ENCODE measurements around the gene IGFBP3.
"Not testable (repeated sequence)": the region's sequence is repeated elsewhere in the genome, so short reads cannot be mapped to it uniquely, and the experiment has no call there.

IGFBP3 gene, protein sequence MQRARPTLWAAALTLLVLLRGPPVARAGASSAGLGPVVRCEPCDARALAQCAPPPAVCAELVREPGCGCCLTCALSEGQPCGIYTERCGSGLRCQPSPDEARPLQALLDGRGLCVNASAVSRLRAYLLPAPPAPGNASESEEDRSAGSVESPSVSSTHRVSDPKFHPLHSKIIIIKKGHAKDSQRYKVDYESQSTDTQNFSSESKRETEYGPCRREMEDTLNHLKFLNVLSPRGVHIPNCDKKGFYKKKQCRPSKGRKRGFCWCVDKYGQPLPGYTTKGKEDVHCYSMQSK

GRCh38 chr7:45920502-45921380 lies at the start of gene IGFBP3:
IGFBP3 (minus strand) TSS chr7:45921272; CDS start chr7:45921140, 132 bp downstream.
- no peak for DNase-seq

GRCh38 chr7:45970454-45970853 lies 49.4 kb upstream of the IGFBP3 start:
- no peak for DNase-seq

DNA sequence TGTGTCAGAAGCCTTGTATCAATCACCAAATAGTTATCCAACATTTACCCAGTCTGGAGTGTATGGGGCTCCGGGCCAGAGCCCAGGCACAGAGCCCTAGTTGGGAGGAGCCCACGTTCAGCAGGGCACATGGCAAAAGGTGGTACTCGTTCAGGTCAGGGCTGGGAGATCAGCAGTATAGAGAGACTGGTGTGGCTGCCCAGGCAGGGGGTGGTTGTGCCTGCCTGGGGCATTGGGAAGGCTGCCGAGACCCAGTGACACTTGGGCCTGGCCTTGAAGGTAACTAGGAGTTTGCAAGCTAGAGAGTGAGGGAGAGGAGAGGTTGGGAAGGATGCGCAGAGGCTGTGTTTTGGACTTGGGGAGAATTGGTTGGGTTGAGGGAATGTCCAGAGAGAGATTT lies 48.9 kb upstream of the IGFBP3 start:
- no peak for DNase-seq

- no peak for DNase-seq
These were observed 47.9 kb upstream of the IGFBP3 start for GRCh38 chr7:45968856-45969541.

GRCh38 chr7:45968312-45968711 lies 47.2 kb upstream of the IGFBP3 start:
- DNase-seq = no peak

- DNase-seq = no peak
These were observed 46.6 kb upstream of the IGFBP3 start for GRCh38 chr7:45967591-45968157.

- no peak for DNase-seq
These were observed 41.8 kb upstream of the IGFBP3 start for GRCh38 chr7:45962861-45963260.

DNA sequence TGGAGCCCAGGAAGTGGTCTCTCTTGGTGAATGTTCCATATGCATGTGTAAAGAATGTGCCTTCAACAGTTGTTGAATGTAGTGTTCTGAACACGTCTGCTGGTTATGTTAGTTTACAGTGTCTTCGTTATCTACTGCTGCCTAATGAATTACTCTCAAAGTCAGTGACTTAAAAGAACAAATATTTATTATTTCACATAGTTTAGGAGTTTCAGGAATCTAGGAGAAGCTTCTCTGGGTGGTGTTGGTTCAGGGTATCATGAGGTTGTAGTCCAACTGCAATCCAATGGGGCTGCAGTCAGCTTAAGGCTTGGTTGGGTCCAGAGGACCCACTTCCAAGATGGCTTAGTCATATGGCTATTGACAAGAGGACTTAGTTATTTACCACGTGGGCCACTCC lies 36.6 kb upstream of the IGFBP3 start:
- no peak for DNase-seq

GRCh38 chr7:45955286-45955685 lies 34.2 kb upstream of the IGFBP3 start:
- no peak for DNase-seq

GRCh38 chr7:45953055-45953454 lies 32.0 kb upstream of the IGFBP3 start:
- not testable (repeated sequence) for DNase-seq

GRCh38 chr7:45944058-45944457 lies 23.0 kb upstream of the IGFBP3 start:
- no peak for DNase-seq

DNA sequence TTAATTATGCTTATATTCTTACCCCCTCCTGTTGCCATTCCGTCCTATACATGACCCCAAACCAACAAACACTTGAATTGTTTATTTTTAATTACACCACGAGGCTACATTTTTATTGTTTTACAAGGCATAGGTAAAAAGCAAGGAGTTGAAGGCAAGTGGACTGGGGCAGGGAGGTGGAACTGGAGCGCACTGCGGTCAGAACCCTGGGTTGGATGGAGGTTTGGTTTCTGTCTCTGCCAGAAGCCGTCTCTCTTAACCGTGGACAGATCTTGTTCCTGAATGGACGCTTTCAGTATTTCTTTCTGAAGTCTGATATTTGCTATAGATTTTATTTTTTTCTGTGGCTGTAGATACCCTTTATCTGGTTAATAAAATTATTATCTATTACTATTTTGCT lies 19.9 kb upstream of the IGFBP3 start:
- no peak for DNase-seq

GRCh38 chr7:45940237-45940781 lies 19.2 kb upstream of the IGFBP3 start:
- peak; percentile 33 for DNase-seq

DNA sequence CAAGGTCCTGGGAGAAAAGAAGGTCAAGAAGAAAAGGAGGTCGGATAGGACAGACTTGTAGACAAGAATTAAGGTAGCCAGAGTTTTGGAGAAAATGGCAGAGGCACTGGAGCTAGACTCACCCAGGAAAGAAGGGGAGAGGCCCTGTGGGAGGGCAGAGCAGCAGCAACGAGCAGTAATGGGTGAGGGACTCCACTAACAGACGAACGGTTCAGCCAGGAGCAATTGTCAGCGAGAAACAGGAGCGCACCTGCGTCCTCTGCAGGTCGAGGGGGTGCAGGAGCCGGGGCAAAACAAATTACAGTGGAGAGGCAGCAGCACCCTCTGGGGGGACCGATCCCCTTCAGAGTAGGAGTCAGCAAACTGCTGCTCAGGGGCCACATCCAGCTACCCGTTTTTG lies 18.5 kb upstream of the IGFBP3 start:
- DNase-seq = no peak

- DNase-seq = no peak
These were observed 17.7 kb upstream of the IGFBP3 start for GRCh38 chr7:45938626-45939302.

- DNase-seq = no peak
These were observed 16.8 kb upstream of the IGFBP3 start for GRCh38 chr7:45937862-45938261.

DNA sequence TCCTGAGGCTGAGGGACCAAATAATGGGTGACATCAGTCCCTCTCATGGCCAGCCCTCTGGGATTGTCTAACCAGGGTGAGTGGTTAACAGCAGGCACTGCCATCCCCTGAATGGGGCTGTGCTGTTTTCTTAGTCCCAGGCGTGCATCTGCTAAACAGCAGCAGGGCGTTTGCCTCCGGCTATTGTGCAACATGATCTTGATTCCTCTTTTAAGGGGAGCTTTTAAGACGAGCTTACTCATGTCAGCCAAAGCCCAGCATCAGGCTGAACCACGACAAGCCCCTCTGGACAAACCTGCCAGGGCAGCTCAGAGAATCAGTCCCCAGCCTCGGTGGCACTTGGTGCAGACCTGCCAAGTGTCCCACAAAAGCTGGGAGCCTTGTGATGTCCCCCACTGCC lies 16.2 kb upstream of the IGFBP3 start:
- no peak for DNase-seq

DNA sequence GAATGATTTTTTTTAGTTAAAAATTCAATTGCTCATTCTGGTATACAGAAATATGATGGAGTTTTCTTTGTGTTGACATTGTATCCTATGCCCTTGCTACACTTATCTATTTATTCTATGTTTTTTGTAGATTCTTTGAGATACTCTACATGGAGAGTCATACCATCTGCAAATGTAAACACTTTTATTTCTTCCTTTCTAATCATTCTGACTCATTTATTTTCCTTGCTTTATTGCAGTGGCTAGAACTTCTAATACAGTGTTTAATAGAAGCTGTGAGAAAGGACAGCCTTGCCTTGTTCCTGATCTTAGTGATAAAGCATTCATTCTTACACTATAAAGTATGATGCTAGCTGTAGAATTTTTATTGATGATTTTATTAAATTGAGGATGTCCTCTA lies 9.9 kb upstream of the IGFBP3 start:
- DNase-seq = no peak

DNA sequence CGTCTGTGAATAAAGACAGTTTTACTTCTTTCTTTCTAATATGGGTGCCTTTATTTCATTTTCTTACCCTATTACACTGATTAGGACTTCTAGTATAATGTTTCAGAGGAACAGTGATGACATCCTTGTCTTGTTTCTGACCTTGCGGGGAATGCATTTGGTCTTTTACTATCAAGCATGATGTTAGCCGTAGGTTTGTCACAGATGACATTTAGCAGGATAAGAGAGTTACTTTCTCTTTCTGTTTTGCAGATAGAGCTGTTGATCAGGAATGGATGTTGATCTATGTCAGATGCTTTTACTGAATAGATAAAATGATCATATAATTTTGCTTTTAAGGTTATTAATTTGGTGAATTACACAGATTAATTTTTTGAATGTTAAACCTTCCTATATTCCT lies 6.6 kb upstream of the IGFBP3 start:
- DNase-seq = no peak

GRCh38 chr7:45924283-45924682 lies 3.2 kb upstream of the IGFBP3 start:
- no peak for DNase-seq

- no peak for DNase-seq
These were observed 2.7 kb upstream of the IGFBP3 start for GRCh38 chr7:45923818-45924217.

DNA sequence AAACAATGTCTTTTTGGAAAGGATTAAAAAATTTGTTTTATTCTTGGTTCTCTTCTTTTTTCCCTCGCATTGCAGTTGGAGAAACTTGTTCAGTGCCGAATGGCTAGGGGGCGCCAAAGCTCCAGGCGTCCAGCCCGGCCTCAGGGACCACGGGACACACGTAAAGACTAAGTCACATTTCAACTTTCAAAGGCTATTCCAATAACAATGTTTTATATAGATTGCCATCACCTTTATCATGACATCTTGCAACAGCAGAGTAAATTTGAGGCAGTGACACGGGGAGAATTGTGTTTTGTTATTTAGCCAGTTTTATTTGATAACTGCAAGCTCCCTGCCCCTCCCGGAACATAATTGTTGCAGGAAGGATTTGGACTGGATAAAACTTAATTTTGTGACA lies 2.2 kb upstream of the IGFBP3 start:
- no peak for DNase-seq
